Stimulated activated naive CD8-positive, alpha-beta T cell treated with anti-CD3 and anti-CD28 coated beads, Interleukin-15, Interleukin-2, amounts not matched to agents 100 U/mL and 50 U/mL, for 24 hours (primary cell): ENCODE data around the gene NTM.

ENCODE experiments used
- ATAC-seq: fragments of 150-1000 bp; cut with Tn5 transposase; one replicate; pipeline ENCODE4 v1.10.0; 2021
- DNase-seq: peaks from one replicate; pipeline ENCODE4 v3.0.0; 2021

Gene NTM

GRCh38 chr11:132260636-132261035 is 890.2 kb downstream of the NTM start:
- DNase-seq (no peak), ATAC-seq (no peak)

GRCh38 chr11:132263241-132263640 is 892.8 kb downstream of the NTM start:
- ATAC-seq, result no peak
- DNase-seq, result no peak

GRCh38 chr11:132263875-132264274 is 893.5 kb downstream of the NTM start:
- DNase-seq (no peak), ATAC-seq (no peak)

- no peak for ATAC-seq
- DNase-seq, result no peak
Measured at GRCh38 chr11:132264616-132265015, 894.2 kb downstream of the NTM start.

- ATAC-seq, result no peak
- DNase-seq, result no peak
Measured at GRCh38 chr11:132278801-132279574, 908.6 kb downstream of the NTM start.

- no peak for ATAC-seq
- DNase-seq, result no peak
Measured at GRCh38 chr11:132284048-132284447, 913.6 kb downstream of the NTM start.

- DNase-seq (no peak), ATAC-seq (no peak)
Measured at GRCh38 chr11:132284611-132285010, 914.2 kb downstream of the NTM start.

GRCh38 chr11:132285631-132286030 is 915.2 kb downstream of the NTM start:
- no peak for DNase-seq
- ATAC-seq, result no peak

- ATAC-seq (no peak), DNase-seq (no peak)
Measured at GRCh38 chr11:132286106-132286505, 915.7 kb downstream of the NTM start.

- no peak for ATAC-seq
- no peak for DNase-seq
Measured at GRCh38 chr11:132288036-132288435, 917.6 kb downstream of the NTM start.

- ATAC-seq (no peak), DNase-seq (no peak)
Measured at GRCh38 chr11:132289590-132290256, 919.3 kb downstream of the NTM start.

GRCh38 chr11:132293586-132293985 is 923.2 kb downstream of the NTM start:
- no peak for ATAC-seq
- no peak for DNase-seq

- no peak for DNase-seq
- no peak for ATAC-seq
Measured at GRCh38 chr11:132296946-132297610, 926.7 kb downstream of the NTM start.

- DNase-seq, result no peak
- ATAC-seq, result no peak
Measured at GRCh38 chr11:132298357-132298756, 927.9 kb downstream of the NTM start.

GRCh38 chr11:132300283-132300682 is 929.9 kb downstream of the NTM start:
- DNase-seq, result no peak
- no peak for ATAC-seq

- DNase-seq, result no peak
Measured at GRCh38 chr11:132301465-132301864, 931.0 kb downstream of the NTM start.

GRCh38 chr11:132301900-132302299 is 931.5 kb downstream of the NTM start:
- DNase-seq (no peak), ATAC-seq (no peak)

More at GRCh38 chr11:132301465-132301864, 931.0 kb downstream of the NTM start:
- ATAC-seq, result no peak

- ATAC-seq, result no peak
- DNase-seq, result no peak
Measured at GRCh38 chr11:132307309-132308020, 937.0 kb downstream of the NTM start.

GRCh38 chr11:132310390-132311375 is 940.3 kb downstream of the NTM start:
- ATAC-seq, result no peak
- DNase-seq, result no peak

GRCh38 chr11:132311703-132312102 is 941.3 kb downstream of the NTM start:
- ATAC-seq, result no peak
- no peak for DNase-seq

GRCh38 chr11:132312161-132312560 is 941.7 kb downstream of the NTM start:
- ATAC-seq, result no peak
- DNase-seq, result no peak
